CD4-positive, alpha-beta T cell treated with Interleukin-17A for 4 hours (primary cell): ENCODE results near the gene TPRA1.

Source experiments
- DNase-seq: peaks from one replicate; pipeline ENCODE4 v3.0.0-alpha.2; 2020; ENCODE audit warnings: mixed read lengths

Gene TPRA1

DNA sequence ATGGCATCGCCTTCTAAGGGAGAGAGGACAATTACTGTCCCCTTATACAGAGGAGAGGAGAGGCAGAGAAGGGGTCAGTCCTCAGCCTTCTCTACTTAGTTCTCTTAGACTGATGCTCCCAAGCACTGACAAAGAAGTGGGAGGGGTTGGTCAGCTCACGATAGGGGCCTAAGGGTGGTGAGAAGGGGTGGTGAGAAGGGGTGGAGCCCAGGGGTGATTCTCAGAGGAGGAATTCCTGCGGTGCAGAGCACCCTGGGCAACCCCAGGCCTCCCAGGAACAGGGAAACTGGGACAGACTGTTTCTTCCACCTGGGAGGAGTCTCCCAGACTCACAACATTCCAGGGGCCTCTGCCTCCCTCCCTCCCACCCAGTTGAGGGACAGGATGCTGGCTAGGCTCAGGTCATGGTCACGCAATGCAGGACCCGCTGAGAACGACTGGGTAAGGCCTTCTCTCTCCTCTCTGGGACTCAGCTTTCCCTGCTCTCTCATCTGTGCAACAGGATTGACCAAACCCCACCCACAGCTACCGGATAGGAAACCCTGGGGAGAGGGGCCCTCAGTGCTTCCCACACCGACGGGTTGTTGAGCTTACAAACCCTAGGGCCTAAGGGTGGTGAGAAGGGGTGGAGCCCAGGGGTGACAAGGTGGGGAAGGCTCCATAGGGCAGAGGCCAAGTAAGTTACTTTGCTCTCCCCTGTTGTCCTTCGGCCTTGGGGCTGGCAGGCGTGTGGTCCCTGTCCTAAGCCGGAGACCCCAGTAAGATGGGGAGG is 1.5 kb downstream of the TPRA1 start:
- DNase-seq: peak; percentile 15

- DNase-seq: no peak
Measured at GRCh38 chr3:127587876-127588275, 2.7 kb downstream of the TPRA1 start.

DNA sequence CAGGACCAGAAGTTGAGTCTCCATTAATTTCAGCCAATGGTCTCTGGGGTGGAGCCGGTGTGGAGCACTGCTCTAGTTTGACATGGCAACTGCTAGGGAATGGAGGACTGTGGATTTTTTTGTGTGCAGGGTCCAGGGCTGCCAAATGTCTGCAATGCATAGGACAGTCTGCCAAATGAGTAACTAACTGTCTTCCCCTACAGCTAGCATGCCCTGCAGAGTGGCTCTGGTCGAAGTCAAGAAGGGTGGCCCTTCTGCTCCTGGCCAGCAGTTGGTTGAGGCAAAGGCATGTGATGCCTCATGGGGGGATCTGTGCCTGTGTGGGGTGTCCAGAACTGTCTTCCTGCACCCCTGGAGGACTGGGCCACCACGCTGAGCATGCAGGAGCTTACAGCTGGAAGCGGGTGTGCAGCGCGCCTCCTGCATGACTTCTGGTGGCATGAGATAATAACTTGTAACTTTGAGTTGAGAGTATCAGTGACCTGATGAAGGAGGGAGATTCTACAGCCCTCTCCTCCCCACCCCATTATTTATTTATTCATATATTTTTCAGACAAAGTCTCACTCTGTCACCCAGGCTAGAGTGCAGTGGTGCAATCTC is 4.6 kb downstream of the TPRA1 start:
- no peak for DNase-seq

- no peak for DNase-seq
Measured at GRCh38 chr3:127585163-127585812, 5.2 kb downstream of the TPRA1 start.

GRCh38 chr3:127584734-127585133 is 5.8 kb downstream of the TPRA1 start:
- DNase-seq: no peak

GRCh38 chr3:127580327-127581060 is 10.0 kb downstream of the TPRA1 start:
- DNase-seq: no peak

DNA sequence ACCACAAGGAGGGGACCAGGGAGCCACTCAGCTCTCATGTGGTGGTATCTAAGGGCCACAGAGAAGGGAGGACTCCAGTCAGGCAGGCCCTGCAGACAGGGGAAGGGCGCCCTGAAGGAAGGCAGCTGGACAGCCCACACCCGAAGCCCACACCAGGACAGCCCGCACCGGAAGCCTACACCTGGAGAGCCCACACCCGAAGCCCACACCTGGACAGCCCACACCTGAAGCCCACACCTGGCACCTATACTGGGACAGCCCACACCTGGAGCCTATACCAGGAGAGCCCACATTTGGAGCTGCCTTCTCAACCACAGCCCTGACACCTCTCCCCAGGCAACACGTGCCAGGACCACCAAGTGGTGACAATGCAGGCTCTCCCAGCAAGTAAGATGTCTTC is 11.7 kb downstream of the TPRA1 start:
- no peak for DNase-seq

DNA sequence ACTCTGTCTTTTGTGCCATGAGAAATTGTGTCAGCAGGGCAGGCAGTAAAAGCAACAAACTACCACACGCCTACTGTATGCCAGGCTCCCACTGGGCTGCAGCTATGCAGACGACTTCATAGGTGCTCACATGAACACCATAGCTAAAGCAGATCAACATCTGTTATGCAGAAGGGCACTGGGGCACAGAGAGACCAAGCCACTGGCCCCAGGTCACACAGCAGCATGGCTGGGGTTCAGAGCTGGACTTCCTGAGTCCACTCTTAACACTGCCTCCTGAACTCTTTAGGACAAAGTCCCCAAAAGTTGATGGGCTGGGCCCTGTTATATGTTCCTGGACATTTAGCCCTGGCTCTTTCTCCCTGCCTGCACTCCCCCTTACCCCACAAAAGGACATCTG is 12.4 kb downstream of the TPRA1 start:
- DNase-seq: no peak

- DNase-seq: no peak
Measured at GRCh38 chr3:127577448-127577847, 13.1 kb downstream of the TPRA1 start.

DNA sequence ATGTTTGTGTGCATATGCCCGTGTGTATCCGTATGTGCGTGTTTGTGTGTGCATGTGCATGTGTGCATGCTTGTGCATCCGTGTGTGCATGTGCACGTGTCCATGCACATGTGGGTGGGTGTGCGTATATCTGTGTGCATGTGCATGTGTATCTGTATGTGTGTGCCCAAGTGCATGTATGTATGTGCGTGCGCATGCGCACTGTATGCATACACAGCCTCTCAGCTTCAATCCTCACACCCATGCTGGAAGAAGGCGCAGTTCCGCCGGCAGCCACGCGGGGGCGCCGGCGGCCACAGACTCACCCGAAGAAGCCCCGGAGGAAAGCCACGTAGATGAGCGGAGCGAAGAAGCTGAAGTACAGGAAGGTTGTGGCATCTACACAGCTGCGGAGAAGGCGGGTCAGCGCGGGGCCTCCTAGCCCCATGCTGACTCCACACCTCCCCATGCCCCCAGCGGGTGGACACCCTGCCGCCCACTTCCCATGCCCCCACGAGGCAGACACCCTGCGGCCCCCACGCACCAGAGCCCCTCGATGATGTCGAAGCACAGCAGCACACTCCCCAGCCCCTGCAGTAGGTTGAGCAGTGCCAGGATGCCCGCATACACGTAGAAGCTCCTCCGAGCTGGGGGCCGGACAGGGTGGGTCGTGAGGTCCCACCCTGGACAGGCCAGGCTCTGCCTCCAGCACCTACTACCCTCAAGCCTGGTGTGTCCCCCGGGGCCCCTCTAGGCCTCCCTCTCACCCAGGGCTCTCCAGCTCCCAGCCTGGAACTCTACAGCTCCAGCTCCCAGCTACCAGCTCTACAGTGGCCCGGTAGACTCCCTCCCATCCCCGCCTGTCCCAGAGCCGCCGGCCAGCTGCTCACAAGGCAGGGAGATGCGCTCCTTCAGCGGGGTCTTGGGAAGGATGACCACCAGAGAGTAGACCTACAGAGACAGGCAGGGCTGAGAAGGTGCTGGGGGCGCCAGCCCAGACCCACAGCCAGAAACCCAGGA is 15.4 kb downstream of the TPRA1 start:
- DNase-seq: peak; percentile 87

DNA sequence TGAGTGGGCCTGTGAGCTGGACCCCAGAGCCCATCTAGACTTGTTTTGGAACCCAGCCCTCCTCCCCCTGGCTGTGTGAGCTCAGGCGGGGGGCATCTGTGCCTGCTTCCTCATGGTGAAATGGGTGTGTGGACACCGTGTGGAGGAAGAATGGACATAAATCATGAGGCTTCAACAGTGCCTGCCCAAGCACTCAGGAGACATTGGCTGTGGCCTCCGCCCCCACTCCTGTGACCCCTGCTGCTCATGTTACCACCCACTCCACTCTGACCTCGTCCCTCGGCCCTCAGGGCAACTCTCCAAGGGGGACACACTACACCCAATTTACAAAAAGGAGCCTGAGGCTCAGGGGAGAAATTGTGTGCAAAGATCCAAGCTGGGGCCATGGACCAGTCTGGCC is 16.6 kb downstream of the TPRA1 start:
- no peak for DNase-seq

GRCh38 chr3:127573401-127573800 is 17.1 kb downstream of the TPRA1 start:
- no peak for DNase-seq

GRCh38 chr3:127572735-127573134 is 17.8 kb downstream of the TPRA1 start:
- DNase-seq: no peak

- no peak for DNase-seq
Measured at GRCh38 chr3:127572186-127572585, 18.3 kb downstream of the TPRA1 start.

GRCh38 chr3:127570520-127570919 is 20.0 kb downstream of the TPRA1 start:
- no peak for DNase-seq

- no peak for DNase-seq
Measured at GRCh38 chr3:127569160-127569559, 21.4 kb downstream of the TPRA1 start.

DNA sequence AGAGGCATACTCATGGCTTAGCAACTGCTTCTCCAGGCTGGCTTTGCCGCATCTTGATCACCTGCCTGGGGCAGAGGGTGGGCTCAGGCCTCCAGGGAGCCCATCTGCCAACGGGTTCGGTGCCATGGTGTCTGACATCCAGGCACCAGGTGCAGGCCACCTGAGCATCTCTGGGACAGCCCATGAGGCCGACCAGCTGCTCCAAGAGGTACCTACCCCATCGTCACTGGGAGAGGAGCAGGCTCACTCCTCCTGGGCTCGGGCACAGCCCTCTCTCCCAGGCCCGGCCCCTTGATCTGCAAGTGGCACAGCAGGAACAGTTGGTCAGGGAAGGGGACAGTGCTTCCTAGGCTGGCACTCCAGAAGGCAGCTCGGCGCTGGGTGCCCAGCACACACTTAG is 21.9 kb downstream of the TPRA1 start:
- DNase-seq: no peak

- DNase-seq: no peak
Measured at GRCh38 chr3:127566833-127567232, 23.7 kb downstream of the TPRA1 start.

DNA sequence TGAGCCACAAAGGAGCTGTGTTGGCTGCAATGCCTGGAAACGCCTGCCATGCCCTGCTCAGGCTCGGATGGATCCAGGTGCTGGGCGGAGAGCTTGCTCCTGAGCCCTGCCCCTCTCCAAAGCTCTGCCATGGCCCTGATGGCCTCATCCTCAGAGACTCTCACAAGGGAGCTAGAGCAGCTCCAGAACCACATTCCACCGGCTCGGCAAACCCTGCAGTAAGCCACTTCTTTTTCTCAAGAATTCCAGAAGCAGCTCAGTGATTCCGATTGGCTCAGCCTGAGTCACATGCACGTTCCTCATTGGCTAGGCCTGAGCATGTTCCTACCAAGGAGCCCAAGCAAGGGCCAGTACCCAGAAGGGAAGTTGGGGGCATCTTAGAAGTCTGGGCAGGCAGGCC is 24.8 kb downstream of the TPRA1 start:
- no peak for DNase-seq

- DNase-seq: no peak
Measured at GRCh38 chr3:127560051-127560787, 30.3 kb downstream of the TPRA1 start.

DNA sequence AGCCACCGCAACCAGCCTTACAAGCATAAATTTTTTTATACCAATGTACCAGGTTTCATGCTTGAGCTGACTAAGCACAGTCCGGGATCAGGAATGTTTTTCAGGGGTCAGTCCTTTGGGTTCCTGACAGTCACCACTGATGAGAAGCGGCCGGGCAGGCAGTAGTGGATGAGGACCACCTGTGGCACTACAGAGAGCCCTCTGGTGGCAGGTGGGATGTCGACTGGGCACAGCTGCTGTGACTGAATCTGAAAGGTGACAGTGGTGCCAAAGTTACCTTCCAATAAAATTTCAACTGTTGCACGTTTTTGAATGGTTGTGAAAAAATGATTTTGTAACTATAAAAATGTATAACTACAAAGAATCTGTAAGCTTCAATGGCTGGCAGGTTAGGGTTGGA is 34.0 kb downstream of the TPRA1 start:
- no peak for DNase-seq

- DNase-seq: no peak
Measured at GRCh38 chr3:127555108-127555507, 35.4 kb downstream of the TPRA1 start.
